ENCODE measurements around the gene VEPH1.

- TF ChIP-seq EZH2 (IDR thresholded peaks at IDR 0.05; ENCODE audit: borderline replicate concordance, low read depth, low read length, severe bottlenecking) (no peak), CTCF (IDR thresholded peaks at IDR 0.05; ENCODE audit: borderline replicate concordance, extremely low read depth, low read length, poor library complexity, severe bottlenecking) (no peak)
Observed at GRCh38 chr3:157491136-157491535, 12.1 kb downstream of the VEPH1 start.

All from DND-41 (cell line).